Measurements from ENCODE around the gene TXNRD2. TPM values are rescaled to one million over a fixed set of nuclear protein-coding genes. Genes with fewer than 3 reads are reported as not detected.

Gene TXNRD2
- total RNA-seq, 1 experiment from 2014 or later = 23.0 TPM

DNA sequence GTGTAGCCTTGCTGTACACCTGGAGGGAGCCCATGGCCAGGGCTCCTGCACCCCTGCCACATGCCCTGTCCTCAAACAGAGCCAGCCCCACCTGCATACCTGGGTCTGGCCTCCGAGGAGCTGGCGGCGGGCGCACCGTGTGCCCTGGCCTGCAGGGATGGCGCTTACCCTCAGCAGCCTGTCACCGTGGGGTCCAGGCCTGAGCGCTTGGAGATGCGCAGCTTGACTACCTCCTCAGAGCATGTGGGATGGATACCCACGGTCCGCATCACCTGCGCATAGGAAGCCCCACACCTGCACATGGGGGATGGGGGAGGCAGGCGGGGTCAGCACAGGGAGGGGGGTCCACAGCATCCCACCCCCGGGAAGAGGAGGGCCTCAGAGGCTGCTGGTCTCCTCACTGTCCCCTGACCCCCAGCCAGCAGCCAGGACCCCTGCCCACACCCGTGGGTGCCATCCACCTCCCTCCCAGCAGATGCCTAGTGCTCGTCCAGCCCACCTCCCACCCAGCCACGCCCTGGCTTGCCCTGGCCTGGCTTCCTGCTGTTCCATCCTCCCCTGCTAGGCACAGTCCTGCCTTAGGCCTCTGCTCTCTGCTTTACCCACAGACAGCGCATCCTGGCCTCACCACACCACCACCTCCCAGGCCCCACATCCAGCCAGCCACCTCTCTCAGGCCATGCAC lies 64.5 kb downstream of the TXNRD2 start:
- Histone ChIP-seq H3K36me3 (ENCODE audit: low read depth, low read length) (no peaks in the 10 kb centered on the region), H3K79me2 (ENCODE audit: low read length) (peaks cover 13% of the 10 kb centered on the region), H3K4me2 (ENCODE audit: low read length) (no peak overlapping the region), H3K27ac (ENCODE audit: low read length) (no peak overlapping the region), H3K4me1 (ENCODE audit: insufficient read depth, low read length) (peaks cover 33% of the 10 kb centered on the region), H4K20me1 (ENCODE audit: low read length) (no peaks in the 10 kb centered on the region), H3F3A (ENCODE audit: low read length, unreplicated experiment) (no peaks in the 10 kb centered on the region), H3K9me2 (replicated peaks; ENCODE audit: low read length) (no peaks in the 10 kb centered on the region), H3K9me3 (ENCODE audit: low read length) (no peaks in the 10 kb centered on the region), H3K27me3 (ENCODE audit: low read length) (no peaks in the 10 kb centered on the region), H2AFZ (ENCODE audit: low read length) (no peak overlapping the region), H3K9ac (ENCODE audit: low read length) (no peak overlapping the region), H3K4me3 (ENCODE audit: low read length) (no peak overlapping the region)
- POLR2A ChIA-PET (ENCODE audit: unreplicated experiment) = no interaction called here
- ATAC-seq = no peak
- CTCF ChIA-PET = no interaction called here
- DNase-seq = no peak
- TF ChIP-seq EZH2phosphoT487 (IDR thresholded peaks at IDR 0.05; ENCODE audit: borderline replicate concordance, low read length) (no peak), EZH2 (IDR thresholded peaks at IDR 0.05; ENCODE audit: low read length, unreplicated experiment) (no peak)
- TF ChIP-seq, protein P1, sequence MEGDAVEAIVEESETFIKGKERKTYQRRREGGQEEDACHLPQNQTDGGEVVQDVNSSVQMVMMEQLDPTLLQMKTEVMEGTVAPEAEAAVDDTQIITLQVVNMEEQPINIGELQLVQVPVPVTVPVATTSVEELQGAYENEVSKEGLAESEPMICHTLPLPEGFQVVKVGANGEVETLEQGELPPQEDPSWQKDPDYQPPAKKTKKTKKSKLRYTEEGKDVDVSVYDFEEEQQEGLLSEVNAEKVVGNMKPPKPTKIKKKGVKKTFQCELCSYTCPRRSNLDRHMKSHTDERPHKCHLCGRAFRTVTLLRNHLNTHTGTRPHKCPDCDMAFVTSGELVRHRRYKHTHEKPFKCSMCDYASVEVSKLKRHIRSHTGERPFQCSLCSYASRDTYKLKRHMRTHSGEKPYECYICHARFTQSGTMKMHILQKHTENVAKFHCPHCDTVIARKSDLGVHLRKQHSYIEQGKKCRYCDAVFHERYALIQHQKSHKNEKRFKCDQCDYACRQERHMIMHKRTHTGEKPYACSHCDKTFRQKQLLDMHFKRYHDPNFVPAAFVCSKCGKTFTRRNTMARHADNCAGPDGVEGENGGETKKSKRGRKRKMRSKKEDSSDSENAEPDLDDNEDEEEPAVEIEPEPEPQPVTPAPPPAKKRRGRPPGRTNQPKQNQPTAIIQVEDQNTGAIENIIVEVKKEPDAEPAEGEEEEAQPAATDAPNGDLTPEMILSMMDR (conservative IDR thresholded peaks at IDR 0.05; ENCODE audit: low read depth, low read length) = no peak
- no TSS peak for BruUV-seq (replicated peaks)
- intact Hi-C loops (cut with micrococcal nuclease) = no loop called here

DNA sequence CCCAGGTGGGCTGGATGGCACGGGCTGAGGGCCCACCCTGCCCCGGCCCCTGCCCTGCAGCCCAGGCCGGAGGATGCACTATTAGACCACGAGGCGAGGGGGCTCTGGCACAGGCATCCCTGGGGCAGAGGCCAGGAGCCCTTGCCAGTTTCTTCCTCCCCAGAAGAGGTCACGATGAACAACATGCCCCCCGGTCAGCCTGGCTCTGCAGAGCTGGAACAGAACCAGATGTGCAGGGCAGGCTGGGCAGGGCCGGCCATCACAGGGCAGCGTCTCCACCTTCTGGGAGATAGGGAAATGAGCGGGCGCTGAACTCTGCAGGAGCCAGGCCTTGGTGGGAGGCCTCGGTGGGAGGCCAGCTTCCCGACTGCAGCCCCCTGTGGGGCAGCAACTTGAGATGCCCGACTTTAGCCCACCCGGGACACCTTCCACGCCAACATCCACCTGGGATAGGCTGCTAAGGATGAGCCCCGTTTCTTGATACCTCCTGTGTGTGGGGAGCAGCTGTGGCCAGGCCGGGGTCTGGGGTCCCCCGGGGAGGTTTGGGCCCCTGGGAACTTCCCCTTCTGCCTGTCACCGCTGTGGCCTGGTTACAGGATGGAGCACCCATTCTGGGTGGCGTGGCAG lies 65.2 kb downstream of the TXNRD2 start:
- Histone ChIP-seq H3K4me1 (ENCODE audit: insufficient read depth, low read length) (peaks cover 26% of the 10 kb centered on the region), H4K20me1 (ENCODE audit: low read length) (no peaks in the 10 kb centered on the region), H2AFZ (ENCODE audit: low read length) (no peak overlapping the region), H3K4me3 (ENCODE audit: low read length) (no peak overlapping the region), H3K79me2 (ENCODE audit: low read length) (peaks cover 13% of the 10 kb centered on the region), H3K27me3 (ENCODE audit: low read length) (no peaks in the 10 kb centered on the region), H3K27ac (ENCODE audit: low read length) (no peak overlapping the region), H3K9ac (ENCODE audit: low read length) (no peak overlapping the region), H3K9me3 (ENCODE audit: low read length) (no peaks in the 10 kb centered on the region), H3F3A (ENCODE audit: low read length, unreplicated experiment) (no peaks in the 10 kb centered on the region), H3K4me2 (ENCODE audit: low read length) (no peak overlapping the region), H3K9me2 (replicated peaks; ENCODE audit: low read length) (no peaks in the 10 kb centered on the region), H3K36me3 (ENCODE audit: low read depth, low read length) (no peaks in the 10 kb centered on the region)
- TF ChIP-seq, protein P1 (conservative IDR thresholded peaks at IDR 0.05; ENCODE audit: low read depth, low read length) = no peak
- no peak for TF ChIP-seq EZH2 (IDR thresholded peaks at IDR 0.05; ENCODE audit: low read length, unreplicated experiment)
- TF ChIP-seq EZH2phosphoT487 (IDR thresholded peaks at IDR 0.05; ENCODE audit: borderline replicate concordance, low read length) = no peak
- intact Hi-C loops (cut with micrococcal nuclease) = no loop called here
- BruUV-seq (replicated peaks) = no TSS peak
- DNase-seq = no peak
- no peak for ATAC-seq
- POLR2A ChIA-PET (ENCODE audit: unreplicated experiment) = no interaction called here
- CTCF ChIA-PET = no interaction called here

Measured in PC-3 (cell line).